Spinal cord (tissue), 10 donors: Measurements from ENCODE around the gene ANO4. TPM values are rescaled to one million over a fixed set of nuclear protein-coding genes. Genes with fewer than 3 reads are reported as not detected.
A peak's percentile ranks its signal among the peaks of the same experiment; 100 is the strongest.
"Not testable (repeated sequence)": the region's sequence is repeated elsewhere in the genome, so short reads cannot be mapped to it uniquely, and the experiment has no call there.

Experiments
- DNase-seq, 6 donors: peaks; one replicate each; pipeline versions ENCODE4 v3.0.0 to v3.0.0-alpha.2; 2013 to 2015; ENCODE audit warnings: low spot score in 6 of 6, low read depth in 4 of 6
- H3K27ac ChIP-seq: one replicate; pipeline ENCODE4 v1.5.1; 2013; ENCODE audit warnings: low read depth, low read length, control low read depth
- H3K27me3 ChIP-seq: one replicate; pipeline ENCODE4 v1.6.1; 2013; ENCODE audit warnings: low read length; ENCODE audit not compliant: control insufficient read depth, insufficient read depth
- H3K36me3 ChIP-seq: one replicate; pipeline ENCODE4 v1.6.1; 2013; ENCODE audit warnings: low read length; ENCODE audit not compliant: control insufficient read depth, insufficient read depth
- H3K4me1 ChIP-seq: one replicate; pipeline ENCODE4 v1.6.1; 2013; ENCODE audit warnings: low read length; ENCODE audit not compliant: control insufficient read depth, insufficient read depth
- H3K4me3 ChIP-seq: one replicate; pipeline ENCODE4 v1.5.1; 2013; ENCODE audit warnings: low read depth, low read length, control low read depth
- H3K9me3 ChIP-seq: one replicate; pipeline ENCODE4 v1.6.1; 2013; ENCODE audit warnings: low read length; ENCODE audit not compliant: control insufficient read depth, insufficient read depth
- WGBS: methylation state at CpG from one replicate; pipeline ENCODE4 v1.1.5; 2013; ENCODE audit warnings: missing lambda C conversion rate; ENCODE audit not compliant: insufficient coverage; 5-methylcytosine and 5-hydroxymethylcytosine counted together
- polyA plus RNA-seq, 2 donors: library from polyadenylated mRNA; unstranded; fragments of 120-200 nt; gene quantifications; one replicate each; pipeline ENCODE4 v1.2.1, GENCODE V29; 2013; ENCODE audit not compliant: insufficient read length in 2 of 2
- total RNA-seq, 2 donors: library from RNA; depleted of rRNA in 1 of 2; stranded (reverse); fragments of 120-200 nt in 1 of 2; fragments of >200 nt in 1 of 2; gene quantifications; one replicate each; pipeline versions ENCODE4 v1.2.3 to v1.2.4, GENCODE V29; 2013 to 2014
- donor health status: healthy.

The ANO4 gene
- total and polyA plus RNA-seq, 4 donors = 14.5 to 47.1 (median 22.7) TPM

DNA sequence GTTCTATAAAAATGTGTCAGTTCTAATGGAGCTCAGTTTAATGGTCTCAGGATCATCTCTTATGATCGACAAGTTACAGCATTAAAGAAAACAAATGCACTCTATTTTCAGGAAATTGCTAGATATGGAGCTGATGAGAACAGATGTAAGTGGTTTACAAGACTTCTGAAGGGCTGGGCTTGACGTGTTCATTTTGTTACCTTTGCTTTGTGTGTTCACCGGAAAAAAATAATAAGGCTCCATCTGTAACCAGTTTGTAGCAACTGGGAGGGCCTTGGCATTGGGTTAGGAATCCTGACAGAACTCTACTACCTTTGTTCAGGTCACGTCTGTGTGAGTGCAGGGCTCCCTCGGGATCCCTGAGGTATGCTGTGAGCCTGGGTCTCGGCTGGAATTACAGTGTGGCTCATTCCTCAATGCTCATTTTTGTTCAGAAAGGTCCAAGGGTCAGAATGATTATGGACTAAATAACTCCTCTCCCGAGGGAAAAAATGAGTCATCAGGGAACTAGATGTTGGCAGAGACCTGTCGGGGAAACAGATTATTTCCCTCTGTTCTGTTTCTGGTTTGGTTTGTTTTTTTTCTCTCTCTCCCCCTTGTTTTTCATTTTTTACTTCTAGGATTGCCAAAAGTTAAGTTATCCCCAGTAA, 257.4 kb downstream of the ANO4 start:
- Histone ChIP-seq H3K27ac (no peak overlapping the region), H3K27me3 (no peaks in the 10 kb centered on the region), H3K9me3 (no peaks in the 10 kb centered on the region), H3K4me1 (no peaks in the 10 kb centered on the region), H3K4me3 (no peak overlapping the region), H3K36me3 (no peaks in the 10 kb centered on the region)
- 78% methylated on average over 2 of the region's 8 CpGs for WGBS
- no peak for DNase-seq

DNA sequence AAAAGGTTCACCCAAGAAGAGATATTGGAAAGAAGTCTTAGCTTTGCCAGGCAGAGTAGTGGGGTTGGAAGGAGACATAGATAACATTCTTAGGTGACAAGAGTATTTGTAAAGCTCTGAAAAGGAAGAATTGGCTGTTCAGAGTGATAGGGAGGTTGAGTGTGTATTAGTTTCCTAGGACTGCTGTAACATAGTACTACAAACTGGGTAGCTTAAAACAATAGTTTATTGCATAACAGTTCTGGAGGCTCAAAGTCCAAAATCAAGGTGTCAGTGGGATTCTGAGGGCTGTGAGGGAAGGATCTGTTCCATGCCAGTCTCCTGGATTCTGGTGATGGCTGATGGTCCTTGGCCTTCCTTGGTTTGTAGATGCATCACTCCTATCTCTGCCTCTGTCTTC, 258.6 kb downstream of the ANO4 start:
- Histone ChIP-seq H3K36me3 (no peaks in the 10 kb centered on the region), H3K27ac (no peak overlapping the region), H3K27me3 (no peaks in the 10 kb centered on the region), H3K4me3 (no peak overlapping the region), H3K9me3 (no peaks in the 10 kb centered on the region), H3K4me1 (no peaks in the 10 kb centered on the region)
- no peak for DNase-seq

DNA sequence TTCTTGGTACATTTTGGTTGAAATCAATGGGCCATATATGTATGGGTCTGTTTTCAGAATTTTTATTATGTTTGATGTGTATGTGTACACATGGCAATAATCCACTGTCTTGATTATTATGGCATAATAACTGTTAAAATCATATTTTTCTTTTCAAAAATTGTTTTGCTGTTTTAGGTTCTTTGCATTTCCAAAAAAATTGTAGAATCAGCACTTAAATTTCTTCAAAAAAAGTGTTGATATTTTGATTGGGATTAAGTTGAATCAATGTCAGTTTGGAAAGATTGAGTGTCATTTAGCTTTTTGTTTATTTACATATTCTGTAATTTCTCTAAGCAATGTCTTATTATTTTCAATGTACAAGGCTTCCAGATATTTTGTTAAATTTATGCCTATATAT, 261.4 kb downstream of the ANO4 start:
- Histone ChIP-seq H3K27me3 (no peaks in the 10 kb centered on the region), H3K36me3 (no peaks in the 10 kb centered on the region), H3K9me3 (no peaks in the 10 kb centered on the region), H3K4me3 (no peak overlapping the region), H3K27ac (no peak overlapping the region), H3K4me1 (no peaks in the 10 kb centered on the region)
- no peak for DNase-seq

DNA sequence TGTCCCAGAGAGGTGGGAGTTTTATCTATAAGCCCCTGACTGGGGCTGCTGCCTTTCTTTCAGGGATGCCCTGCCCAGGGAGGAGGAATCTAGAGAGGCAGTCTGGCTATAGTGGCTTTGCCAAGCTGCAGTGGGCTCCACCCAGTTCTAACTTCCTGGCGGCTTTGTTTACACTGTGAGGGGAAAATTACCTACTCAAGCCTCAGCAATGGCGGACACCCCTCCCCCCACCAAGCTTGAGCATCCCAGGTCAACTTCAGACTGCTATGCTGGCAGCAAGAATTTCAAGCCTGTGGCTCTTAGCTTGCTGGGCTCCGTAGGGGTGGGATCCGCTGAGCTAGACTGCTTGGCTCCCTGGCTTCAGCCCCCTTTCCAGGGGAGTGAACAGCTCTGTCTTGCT, 267.9 kb downstream of the ANO4 start:
- H3K9me3 ChIP-seq, H3K4me1 ChIP-seq, H3K27ac ChIP-seq, H3K4me3 ChIP-seq, H3K36me3 ChIP-seq, DNase-seq, H3K27me3 ChIP-seq: not testable (repeated sequence)
- 95% methylated on average over 4 of the region's 4 CpGs for WGBS

DNA sequence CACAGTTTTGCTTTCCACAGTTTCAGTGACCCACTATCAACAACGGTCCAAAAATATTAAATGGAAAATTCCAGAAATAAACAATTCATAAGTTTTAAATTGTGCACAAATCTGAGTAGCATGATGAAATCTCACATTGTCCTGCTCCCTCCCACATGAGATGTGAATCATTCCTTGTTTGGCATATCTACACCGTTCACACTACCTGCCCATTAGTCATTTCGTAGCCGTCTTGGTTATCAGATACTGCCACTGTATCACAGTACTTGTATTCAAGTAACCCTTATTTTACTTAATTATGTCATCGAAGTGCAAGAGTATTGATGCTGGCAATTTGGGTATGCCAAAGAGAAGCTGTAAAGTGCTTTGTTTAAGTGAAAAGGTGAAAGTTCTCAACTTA, 270.1 kb downstream of the ANO4 start:
- Histone ChIP-seq H3K9me3 (no peaks in the 10 kb centered on the region), H3K4me1 (no peaks in the 10 kb centered on the region), H3K27ac (no peak overlapping the region), H3K27me3 (no peaks in the 10 kb centered on the region), H3K4me3 (no peak overlapping the region), H3K36me3 (no peaks in the 10 kb centered on the region)
- DNase-seq = no peak
- 100% methylated on average over 2 of the region's 5 CpGs for WGBS

DNA sequence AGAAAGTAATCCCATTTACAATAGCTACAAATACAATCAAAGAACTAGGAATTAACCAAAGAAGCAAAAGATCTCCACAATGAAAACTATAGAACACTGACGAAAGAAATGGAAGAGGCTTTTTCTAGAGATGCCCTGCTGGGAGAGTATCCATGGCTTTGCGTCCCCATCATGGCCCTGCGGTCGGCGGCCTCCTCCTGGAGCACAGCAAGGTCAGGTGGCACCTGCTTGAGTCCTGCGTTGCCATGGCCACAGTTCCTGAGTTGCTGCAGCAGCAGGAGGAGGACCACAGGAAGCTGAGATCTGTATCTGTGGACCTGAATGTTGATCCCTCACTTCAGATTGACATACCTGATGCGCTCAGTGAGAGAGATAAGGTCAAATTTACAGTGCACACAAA, 271.9 kb downstream of the ANO4 start:
- H3K9me3 ChIP-seq = no peaks in the 10 kb centered on the region
- no peaks in the 10 kb centered on the region for H3K36me3 ChIP-seq
- H3K4me3 ChIP-seq = no peak overlapping the region
- no peaks in the 10 kb centered on the region for H3K27me3 ChIP-seq
- H3K27ac ChIP-seq = no peak overlapping the region
- no peak for DNase-seq
- 95% methylated on average over 6 of the region's 7 CpGs for WGBS
- no peaks in the 10 kb centered on the region for H3K4me1 ChIP-seq

DNA sequence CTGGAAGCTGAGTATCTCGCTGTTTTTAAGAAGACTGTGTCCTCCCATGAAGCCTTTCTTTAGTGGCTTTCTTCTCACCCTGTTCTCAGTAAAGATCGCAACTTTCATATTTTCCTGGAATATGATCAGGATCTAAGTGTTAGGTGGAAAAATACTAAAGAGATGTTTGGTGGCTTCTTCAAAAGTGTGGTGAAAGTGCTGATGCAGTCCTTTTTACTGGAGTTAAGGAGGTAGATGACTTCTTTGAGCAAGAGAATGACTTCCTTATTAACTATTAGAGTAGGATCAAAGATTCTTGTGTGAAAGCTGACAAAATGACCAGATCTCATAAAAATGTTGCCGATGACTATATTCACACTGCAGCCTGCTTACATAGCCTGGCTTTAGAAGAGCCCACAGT, 273.8 kb downstream of the ANO4 start:
- DNase-seq = no peak
- Histone ChIP-seq H3K9me3 (no peaks in the 10 kb centered on the region), H3K27me3 (no peaks in the 10 kb centered on the region), H3K4me1 (no peaks in the 10 kb centered on the region), H3K4me3 (no peak overlapping the region), H3K36me3 (no peaks in the 10 kb centered on the region), H3K27ac (no peak overlapping the region)
- WGBS = 100% methylated on average over 1 of the region's 3 CpGs

DNA sequence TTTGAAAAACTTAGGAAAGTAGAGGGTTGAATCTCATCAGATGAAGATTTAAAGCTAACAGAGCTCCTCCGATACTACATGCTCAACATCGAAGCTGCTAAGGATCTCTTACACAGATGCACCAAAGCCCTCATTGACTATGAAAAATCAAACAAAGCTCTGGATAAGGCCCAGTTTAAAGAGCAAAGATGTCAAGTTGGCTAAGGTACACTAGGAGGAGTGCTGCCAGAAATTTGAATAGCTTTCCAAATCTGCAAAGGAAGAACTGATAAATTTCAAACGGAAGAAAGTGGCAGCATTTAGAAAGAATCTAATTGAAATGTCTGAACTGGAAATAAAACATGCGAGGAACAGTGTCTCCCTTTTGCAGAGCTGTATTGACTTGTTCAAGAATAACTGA, 274.3 kb downstream of the ANO4 start:
- H3K27me3 ChIP-seq = no peaks in the 10 kb centered on the region
- H3K4me3 ChIP-seq = no peak overlapping the region
- no peaks in the 10 kb centered on the region for H3K36me3 ChIP-seq
- 50% methylated on average over 1 of the region's 4 CpGs for WGBS
- no peaks in the 10 kb centered on the region for H3K4me1 ChIP-seq
- peak in 1 of 6 donors; percentile 82 for DNase-seq
- no peak overlapping the region for H3K27ac ChIP-seq
- H3K9me3 ChIP-seq = no peaks in the 10 kb centered on the region

DNA sequence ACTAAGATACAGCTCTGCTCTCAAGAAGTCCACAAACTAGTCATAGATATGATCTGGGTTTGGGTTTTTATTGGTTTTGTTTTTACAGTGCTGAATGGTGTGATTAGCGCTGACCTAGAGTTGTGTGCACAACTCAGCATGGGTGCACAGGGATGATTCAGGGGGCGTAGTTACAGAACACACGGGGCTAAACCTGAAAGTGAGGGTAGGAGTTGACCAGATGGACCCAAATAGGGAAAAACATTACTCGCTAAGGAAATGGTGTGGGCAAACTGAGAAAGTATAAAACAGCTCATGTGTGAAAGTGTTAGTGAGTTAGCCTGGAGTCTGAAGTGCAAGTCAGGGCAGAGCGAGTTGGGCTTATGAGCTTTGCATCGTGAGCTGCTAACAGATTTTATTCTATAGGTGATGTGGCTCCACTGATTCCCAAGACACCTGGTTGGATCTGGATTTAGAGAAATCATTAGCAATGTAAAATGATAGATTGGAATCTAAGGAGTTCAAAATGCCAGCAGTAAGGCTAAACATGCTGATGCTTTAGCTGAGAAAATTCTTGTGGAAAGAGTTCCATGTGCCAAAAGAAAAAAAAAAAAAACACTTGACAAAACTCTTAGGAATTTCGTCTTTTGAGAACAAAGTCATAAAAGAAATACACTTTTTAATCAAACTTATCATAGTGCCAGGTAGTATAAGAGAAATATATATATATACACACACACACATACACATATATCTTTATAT, 280.5 kb downstream of the ANO4 start:
- Histone ChIP-seq H3K4me3 (no peak overlapping the region), H3K36me3 (no peaks in the 10 kb centered on the region), H3K9me3 (no peaks in the 10 kb centered on the region), H3K27me3 (no peaks in the 10 kb centered on the region), H3K4me1 (peaks cover 7% of the 10 kb centered on the region), H3K27ac (no peak overlapping the region)
- DNase-seq = no peak
- 87% methylated on average over 5 of the region's 7 CpGs for WGBS

DNA sequence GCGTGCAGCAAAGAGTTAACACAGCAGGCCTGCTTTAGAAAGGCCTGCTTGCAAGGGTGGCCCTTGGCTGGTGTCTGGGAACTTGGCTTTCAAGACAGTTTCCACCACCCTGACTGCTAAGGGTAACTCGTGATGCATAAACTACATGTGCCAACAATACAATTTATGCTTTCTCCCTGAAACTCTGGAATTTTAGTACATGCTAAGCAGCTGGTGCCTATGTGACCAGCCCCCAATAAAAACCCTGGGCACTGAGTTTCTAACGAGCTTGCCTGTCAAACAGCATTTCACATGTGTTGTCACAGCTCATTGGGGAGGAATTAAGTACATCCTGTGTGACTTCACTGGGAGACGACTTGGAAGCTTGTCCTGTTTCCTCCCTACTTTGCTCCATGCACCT, 282.3 kb downstream of the ANO4 start:
- 35% methylated on average over 2 of the region's 4 CpGs for WGBS
- Histone ChIP-seq H3K4me3 (no peak overlapping the region), H3K36me3 (no peaks in the 10 kb centered on the region), H3K9me3 (no peaks in the 10 kb centered on the region), H3K4me1 (peaks cover 7% of the 10 kb centered on the region), H3K27ac (no peak overlapping the region), H3K27me3 (no peaks in the 10 kb centered on the region)
- DNase-seq = peak in 2 of 6 donors; percentile 70 to 71
